GM19023 (cell line): ENCODE data around the gene C1QTNF6.
"Not testable (repeated sequence)": the region's sequence is repeated elsewhere in the genome, so short reads cannot be mapped to it uniquely, and the experiment has no call there.

Experiments
- ATAC-seq: cut with Tn5 transposase; IDR thresholded peaks from one replicate; pipeline ENCODE4 v1.9.1; 2021; ENCODE audit warnings: mild to moderate bottlenecking, moderate library complexity; ENCODE audit not compliant: unreplicated experiment

Gene C1QTNF6

DNA sequence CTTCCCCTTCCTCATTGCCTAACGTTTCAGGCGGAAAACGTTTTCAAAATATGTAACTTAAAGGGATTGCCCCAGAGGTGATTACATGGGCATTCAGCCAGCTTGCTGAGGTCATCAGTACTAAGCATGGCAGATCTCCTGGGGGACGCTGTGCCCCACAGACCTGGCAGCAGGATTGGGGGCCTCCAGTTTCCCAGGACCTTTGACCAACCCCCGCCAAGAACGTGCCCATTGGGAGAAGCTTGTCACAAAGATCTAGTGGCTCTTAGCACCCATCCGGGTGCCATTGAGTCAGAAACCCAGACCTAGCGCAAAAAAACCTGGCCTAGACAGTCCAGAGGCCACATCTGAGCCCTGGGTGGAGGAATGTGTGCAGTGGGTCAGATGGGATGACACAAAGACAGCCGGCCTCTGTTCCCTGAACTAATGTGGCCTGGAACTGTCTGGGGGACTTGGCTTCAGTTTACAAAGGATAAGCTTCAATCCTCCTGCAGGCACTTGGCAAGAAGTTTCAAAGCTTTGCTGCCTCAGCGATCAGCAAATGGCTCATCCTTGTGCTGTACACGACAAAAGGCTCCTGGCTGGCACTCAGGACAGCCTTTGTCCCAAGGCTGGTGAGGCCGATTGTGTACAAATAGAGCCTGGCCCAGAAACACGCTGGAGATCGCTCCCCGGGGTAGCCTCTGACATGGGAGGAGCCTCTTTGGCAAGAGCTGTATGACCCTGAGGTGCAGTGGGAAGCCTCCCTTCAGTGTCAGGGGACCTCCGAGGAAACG lies 9.5 kb downstream of the C1QTNF6 start:
- no peak for ATAC-seq

DNA sequence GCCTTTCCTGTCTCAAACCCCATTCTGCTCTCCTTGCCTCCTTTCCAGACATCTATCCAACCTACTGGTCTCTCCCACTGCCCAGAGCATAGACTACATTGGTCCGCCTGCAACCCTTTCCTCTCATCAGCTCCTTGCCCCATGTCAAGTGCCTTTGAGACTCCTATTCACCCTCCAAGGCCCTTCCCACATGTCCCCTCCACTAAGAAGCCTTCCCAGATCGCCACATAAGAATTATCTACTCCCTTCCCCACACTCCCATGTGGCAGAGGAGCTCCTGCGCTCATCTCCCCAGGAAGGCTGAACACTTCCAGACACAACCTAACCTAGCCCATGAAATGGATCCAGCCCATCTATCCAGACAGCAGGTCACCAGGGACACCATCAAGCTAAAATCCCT lies 10.3 kb downstream of the C1QTNF6 start:
- ATAC-seq, result no peak

DNA sequence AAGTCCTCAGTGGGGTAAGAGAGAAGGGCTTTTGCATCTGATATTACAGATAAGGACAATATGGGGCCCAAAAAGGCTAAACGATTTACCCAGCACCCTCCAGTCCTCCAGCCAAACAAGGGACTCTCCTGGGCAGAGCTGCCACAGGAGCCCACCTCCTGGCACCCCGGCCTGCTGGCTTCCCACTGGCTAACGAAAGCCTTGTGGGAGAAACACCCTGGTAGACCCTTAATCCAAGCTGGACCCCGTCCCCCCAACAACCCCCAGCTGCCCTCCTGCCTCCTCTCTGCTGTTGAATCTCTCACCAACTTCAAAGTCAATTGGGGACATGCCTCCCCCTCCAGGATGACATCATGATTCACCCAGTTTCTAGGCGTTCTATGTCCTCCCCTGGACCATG lies 10.8 kb downstream of the C1QTNF6 start:
- no peak for ATAC-seq

DNA sequence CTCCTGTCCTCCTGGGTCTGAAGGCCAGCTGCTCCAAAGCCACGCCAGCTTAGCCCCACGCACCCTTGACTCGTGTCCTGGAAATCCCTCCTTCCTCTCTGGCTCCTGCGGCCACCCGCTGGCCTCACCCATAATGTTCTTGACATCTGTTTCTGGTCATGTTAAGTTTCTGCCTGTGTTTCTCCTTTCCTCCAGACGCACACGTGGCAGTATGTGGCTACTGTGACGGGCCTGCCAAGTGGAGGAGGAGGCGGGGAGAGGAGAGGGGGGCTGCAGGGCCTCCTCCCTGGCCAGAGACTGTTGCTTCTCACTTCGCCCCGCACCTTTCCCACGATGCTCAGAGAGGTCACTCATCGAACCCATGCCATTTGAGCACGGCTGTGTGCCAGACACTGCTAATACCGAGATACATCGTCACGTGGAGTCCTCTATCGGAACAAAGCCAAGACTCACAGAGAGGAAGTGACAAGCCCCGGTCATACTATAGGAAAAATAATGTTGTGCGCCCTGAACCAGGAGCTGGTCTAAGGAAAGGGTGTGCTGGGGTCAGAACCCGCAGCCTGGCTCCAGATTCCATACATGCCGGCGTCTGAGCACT lies 11.5 kb downstream of the C1QTNF6 start:
- ATAC-seq, result no peak

DNA sequence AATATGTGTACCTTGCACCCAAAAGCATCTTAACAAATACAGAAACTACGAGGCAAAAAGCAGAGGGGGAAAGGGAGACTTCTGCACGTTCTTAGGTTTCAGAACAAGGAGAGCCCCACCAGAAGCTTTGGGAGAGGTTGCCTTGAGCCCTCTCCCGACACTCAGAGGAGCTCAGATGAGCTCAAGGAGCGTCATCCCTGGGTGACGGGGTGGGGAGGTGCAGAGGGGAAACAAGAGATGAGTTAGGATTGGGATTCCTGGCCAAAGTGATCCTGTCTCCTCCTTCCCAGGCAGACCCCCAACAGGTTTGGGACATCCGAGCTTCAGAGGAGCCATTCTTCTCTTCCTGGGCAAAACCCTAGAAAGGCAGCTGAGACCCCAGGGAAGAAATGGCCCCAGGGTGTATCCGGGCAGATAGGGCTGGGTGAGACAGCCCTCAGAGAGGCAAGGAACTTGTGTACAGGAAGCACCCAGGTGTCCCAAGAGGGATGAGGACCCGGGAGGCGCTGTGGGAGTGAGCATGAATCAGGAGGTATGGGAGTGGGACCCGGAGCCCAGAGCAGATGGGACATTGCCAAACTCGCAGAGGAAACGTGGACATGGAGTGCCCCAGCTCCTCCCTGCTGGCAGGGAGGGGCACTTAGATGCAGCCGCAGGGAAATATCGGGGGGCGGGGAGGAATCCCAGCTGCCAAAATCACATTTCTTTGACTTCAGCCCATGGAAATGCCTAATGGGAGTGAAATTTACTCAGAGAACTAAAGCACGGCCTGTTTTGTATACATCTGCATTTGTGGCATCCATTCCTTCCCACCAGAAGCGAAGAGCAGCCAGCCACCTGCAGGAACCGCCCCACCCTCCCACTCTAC lies 12.4 kb downstream of the C1QTNF6 start:
- no peak for ATAC-seq

DNA sequence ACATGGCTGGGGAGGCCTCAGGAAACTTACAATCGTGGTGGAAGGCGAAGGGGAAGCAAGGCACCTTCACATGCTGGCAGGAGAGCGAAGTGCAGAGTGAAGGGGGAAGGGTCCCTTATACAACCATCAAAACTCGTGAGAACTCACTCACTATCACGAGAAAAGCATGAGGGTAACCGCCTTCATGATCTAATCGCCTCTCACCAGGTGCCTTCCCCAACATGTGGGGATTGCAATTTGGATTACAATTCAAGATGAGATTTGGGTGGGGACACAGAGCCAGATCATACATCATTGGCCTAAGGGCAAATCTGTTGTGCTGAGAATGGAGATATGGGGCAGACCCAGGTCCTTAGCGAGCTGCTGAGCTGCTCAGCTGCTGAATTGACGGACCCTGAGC lies 13.1 kb downstream of the C1QTNF6 start:
- ATAC-seq, result no peak

DNA sequence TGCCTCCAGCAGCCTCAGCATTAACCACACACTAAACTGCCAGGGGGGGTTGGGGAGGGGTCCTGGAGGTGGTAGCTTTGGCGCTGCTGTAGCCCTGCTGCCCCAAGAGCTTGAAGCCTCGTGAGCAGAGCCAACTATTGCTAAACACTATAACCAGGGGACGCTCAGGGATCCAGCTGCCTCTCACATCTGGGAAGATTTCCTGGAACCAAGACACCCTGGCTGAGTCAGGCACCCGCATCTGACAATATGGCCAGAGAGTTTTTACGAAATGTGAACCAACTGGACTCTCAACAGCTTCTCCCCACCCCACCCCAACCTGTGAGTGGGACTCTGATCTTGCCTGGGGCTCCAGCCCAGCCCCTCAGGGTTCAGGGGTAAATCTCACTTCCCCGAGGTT lies 14.3 kb downstream of the C1QTNF6 start:
- ATAC-seq, result no peak

DNA sequence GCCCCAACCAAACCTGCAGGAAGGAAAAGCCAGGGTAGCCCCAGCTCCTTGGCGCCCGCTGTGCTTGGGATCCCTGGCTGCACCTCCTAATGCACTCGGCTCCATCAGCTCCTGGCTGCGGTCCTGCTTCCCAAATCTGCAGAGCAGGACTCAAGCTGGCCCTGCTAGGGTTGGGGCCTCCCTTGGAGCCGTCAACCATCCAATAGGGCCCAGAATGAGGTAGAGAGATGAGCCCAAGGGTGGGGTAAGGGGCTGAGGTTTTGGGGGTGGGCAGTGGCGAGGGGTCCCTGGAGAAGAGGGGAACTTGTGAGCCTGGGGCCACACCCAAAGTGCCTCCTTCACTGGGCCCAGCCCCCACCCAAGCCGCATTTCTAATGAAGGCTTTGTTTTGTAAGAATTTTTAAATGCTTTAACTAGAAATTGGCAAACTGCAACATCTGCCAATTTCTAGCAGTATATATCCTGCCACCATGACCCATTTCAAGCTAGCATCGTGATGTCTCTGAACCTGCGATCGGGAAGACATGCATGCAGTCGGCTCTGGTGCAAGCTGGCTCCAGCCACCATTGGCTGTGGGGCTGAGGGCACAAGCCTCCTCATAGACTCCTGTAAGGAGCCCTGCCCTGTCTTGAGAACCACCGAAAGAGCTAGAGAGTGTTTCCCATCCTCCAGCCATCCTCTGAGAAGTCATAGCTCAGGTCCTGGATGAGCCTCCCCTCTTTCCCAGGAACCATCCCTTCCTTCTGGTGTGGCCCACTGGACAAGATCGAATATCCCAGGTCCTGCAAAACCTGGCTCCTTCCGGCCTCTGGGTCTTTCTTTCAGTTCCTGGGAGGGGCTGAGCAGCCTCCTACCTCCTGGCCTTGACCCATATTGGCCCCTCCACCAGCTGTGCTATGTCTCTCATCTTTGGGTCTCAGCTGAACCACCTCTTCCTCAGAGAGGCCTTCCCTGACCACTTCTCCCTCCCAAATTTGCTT lies 15.5 kb downstream of the C1QTNF6 start:
- no peak for ATAC-seq

DNA sequence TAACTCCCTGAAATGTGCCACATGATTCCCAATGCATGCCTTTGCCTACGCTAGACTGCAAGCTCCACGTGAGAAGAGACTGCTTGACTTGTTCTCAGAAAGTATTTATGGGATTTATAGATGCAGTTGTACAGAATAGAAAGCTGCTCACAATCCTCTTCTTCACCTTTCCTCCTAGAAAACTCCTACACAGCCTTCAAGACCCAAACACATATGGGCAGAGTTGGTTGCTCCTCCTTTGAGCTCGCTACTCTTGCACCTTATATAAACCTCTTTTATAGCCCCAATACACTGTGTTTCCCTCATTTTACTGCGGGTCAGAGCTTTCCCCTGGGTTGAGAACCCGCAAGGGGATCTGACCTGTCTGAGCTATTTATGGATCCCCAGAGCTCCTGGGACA lies 16.4 kb downstream of the C1QTNF6 start:
- ATAC-seq, result no peak

DNA sequence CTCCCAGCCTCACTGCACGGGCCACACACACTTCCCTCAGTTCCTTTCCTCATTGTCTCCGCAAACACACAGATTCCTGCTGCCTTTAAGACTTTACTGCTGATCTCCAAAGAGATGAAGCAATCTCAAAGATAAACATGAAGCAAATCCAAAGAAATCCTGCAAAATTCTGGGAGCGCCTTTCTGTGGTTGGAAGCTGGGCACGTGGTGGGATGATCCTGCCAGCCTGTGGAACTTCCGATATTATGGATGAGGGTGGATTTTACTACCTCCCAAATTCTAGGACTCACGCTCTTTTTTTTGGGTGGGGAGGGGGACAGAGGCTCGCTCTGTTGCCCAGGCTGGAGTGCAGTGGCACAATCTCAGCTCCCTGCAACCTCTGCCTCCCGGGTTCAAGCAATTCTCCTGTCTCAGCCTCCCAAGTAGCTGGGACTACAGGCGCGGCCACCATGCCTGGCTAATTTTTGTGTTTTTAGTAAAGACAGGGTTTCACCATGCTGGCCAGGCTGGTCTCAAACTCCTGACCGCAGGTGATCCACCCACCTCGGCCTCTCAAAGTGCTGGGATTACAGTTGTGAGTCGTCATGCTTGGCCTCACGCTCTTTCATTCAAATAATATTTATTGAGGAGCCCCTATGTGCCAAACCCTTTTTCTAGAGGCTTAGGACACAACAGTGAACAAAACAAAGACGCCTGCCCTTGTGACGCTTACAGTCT lies 17.2 kb downstream of the C1QTNF6 start:
- not testable (repeated sequence) for ATAC-seq

DNA sequence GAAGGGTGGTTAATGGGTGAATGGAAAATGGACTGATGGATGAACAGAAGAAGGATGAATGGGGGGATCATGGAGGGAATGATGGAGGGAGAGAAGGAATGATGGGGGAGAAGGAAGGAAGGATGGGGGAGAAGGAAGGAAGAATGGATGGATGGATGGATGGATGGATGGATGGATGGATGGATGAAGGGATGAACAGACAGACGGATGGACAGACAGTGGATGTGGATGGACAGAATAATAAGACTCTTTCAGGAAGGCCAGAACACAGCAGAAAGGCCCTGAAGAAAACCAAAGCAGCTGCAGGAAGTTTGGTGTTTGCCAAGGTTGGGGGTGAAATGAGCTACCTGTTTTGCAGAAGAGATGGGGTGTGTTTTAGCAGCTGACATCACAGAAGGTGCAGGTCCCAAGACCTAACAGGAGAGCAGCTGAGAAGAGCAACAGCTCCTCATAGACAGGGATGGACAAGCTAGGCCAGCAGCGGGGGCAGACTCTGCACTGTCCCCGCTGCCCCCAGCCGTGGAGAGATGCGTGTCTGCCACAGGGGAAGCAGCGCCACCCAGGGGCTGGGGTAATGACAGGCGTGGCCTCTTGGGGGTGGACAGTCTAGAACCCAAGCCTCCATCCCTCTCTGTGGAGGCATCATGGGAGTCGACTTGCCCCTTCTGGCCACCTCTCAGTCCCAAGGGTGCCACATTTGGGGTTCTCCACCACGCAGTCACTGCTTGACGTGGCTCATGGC lies 17.9 kb downstream of the C1QTNF6 start:
- no peak for ATAC-seq

DNA sequence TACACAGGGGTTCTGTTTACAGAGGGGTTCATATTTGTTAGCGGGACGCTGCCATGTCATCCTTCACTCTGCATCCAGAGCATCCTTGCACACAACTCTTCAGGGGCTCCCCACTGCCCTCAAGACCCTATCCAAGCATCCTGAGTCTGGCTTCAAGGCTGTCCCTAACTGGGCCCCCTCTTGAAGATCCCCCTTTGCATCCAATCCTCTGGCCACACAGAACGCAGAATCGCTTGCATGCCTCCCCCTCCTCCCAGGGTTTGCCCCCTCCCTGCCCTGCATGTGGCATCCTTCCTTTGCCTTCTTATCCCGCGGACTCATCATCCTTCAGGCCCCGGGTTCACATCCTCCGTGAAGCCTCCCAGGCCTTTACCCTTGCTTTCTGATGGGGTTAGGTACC lies 18.6 kb downstream of the C1QTNF6 start:
- no peak for ATAC-seq

DNA sequence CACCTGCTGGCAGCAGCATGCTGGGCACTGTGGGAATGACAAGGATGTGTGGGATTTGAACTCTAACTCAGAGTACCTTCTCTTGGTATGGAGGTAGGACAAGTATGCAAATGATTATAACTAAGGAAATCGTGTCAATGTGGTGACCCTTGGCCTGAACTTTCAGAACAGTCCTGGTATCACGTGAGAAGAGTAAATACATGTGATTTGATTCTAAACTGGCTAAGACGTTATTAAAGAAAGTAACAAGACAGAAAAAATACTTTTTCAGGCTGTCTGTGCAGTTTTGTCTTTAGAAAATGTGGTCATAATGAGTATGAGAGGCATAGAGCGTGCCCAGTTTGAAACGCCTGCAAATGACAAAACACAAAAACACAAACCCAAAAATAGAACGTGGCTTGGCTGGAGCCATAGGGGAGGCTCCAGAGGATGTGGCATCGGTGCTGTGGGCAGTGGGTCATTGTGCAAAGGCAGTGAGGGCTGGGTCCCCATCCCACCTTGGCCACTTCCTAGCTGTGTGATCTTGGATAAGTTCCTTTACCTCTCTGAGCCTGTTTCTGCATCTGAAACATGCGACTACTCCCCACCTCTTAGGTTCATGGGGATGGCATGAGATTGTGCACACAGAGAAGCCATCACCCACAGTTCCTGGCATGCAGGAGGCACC lies 19.9 kb downstream of the C1QTNF6 start:
- ATAC-seq, result no peak

DNA sequence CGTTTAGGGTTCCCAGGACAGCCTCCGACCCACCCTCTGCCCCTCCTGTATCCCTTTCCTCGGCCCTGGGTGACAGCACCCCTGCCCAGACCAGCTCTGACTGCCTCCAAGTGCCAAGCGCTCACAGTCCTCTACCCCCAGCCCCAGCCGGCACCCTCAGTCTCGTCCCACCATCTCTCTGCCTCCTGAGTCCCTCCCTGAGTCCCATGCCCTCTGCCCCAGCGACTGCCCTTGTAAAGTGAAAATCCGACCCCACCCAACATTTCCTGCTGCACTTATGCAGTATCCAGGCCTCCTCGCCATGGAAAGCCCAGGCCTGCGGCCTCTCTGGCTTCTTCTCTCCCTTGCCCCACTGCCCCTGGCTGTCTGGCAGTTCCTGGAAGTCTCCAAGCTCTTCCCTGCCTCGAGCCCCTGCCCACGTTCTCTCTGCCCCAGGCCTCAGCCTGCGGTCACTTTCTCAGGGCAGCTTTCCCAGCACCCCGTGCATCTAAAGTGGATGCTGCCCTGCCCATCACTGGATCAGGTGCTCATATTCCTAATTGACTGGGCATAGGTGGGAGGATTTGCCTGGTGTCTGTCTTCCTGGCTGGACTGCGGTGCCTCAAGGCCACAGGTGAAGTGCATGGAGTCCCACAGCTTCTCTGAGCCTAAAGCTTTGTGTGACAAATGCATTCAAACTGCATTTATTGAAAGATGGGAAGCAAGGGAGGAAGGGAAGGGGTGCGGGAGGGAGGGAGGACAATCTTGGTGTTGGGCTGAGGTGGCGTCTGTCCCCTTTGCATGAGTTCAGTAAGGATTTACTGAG lies 20.7 kb downstream of the C1QTNF6 start:
- ATAC-seq, result no peak

DNA sequence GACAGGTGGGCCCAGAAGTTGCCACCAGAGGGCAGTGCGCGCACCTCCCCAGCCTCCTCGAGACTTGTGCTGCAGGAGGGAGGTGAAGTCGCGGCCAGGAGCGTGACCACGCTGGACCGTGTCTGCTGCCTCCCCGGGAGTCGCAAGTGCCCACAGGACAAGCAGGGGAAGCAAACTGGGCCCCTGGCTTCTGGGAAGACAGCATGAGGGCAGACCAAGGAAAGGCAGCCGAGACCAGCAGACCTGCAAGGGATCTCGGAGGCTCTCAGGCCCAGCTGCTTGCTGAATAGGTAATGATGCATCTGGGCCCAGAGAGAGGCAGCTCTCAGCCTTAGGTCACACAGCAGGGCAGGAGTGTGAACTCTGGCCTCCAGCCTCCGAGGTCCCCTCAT lies 21.4 kb downstream of the C1QTNF6 start:
- no peak for ATAC-seq

DNA sequence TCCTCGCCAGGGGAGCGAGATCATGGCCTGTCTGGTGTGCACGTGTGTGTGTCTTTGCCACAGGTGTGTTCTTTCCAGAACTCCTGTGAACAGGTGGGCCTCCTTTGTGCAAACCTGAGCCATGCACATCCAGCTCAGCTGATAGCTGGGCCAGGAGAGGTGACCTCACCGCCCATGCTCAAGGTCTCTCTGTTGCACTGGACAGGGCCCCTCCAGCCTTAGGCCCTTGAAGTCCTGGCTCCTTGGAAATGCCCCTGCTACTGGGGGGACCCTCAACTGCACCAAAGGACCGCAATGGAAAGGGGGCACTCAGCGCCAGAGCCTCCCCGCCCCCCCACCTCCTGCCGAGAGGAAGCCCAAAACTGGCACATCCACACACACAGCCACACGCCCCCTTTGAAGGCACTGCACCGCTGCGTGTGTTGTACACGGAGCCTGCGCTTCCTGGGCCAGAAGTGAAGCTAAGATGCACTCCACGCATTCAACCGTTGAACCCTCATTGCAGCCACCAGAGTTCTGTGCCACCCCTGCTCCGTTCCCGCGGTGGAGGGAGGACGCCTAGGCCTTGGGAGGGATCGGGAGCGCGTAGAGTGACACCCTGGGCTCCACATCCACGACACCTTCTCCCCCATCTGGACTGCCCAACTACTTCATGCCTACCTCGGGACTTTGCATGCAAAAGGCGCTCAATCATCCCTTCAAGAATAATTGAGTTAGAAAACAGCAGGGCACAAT lies 21.9 kb downstream of the C1QTNF6 start:
- ATAC-seq, result no peak

DNA sequence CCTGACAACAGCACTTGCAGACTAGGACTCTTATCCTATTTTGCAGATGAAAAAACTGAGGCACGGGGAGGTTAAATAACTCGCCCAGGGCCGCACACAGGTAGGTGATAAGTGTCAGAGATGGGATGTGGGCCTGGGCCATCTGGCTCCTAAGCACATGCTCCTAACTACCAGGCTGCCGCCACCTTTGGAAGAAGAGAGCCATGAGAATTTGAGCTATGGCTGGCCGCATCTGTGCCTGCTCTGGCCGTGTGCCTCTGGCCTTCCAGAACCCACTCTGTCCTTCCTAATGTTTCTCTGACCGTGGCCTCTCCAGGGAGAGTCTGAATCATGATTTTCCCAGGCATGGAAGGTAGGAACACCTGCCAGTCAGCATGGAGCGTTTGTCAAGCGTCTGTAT lies 23.0 kb downstream of the C1QTNF6 start:
- no peak for ATAC-seq
